Naive thymus-derived CD4-positive, alpha-beta T cell (primary cell): ENCODE measurements around the gene PDLIM3. TPM values are rescaled to one million over a fixed set of nuclear protein-coding genes. Genes with fewer than 3 reads are reported as not detected.

ENCODE experiments used
- ATAC-seq: fragments of 150-1000 bp; cut with Tn5 transposase; 2 replicates; pipeline ENCODE4 v1.10.0; 2021; ENCODE audit warnings: mild to moderate bottlenecking, moderate library complexity
- CTCF ChIA-PET: fragments of 350-600 bp; sonication (Branson Sonifier 250); formaldehyde crosslinking; loops from one replicate; lab custom pipeline; 2021; ENCODE audit warnings: antibody characterized with exemption; lab: Charles Lee
- POLR2A ChIA-PET: fragments of 350-600 bp; sonication (Branson Sonifier 250); formaldehyde crosslinking; loops from one replicate; lab custom pipeline; 2021; ENCODE audit warnings: antibody characterized with exemption, inconsistent platforms; lab: Charles Lee
- DNase-seq, 9 donors: peaks; one replicate each; pipeline versions ENCODE4 v3.0.0 to v3.0.0-alpha.2; 2020 to 2022; ENCODE audit warnings: mixed read lengths in 1 of 9
- H3K27ac ChIP-seq: one replicate; pipeline ENCODE4 v1.7.0; 2013; ENCODE audit warnings: mild to moderate bottlenecking, low read depth, low read length, moderate library complexity
- H3K27me3 ChIP-seq, 2 donors: one replicate each; pipeline ENCODE4 v1.7.0; 2013; ENCODE audit warnings: low read length in 2 of 2, mild to moderate bottlenecking in 2 of 2, moderate library complexity in 2 of 2; ENCODE audit not compliant: control insufficient read depth in 2 of 2, insufficient read depth in 2 of 2
- H3K36me3 ChIP-seq, 3 experiments: 1 replicate in 2 of 3; 2 replicates in 1 of 3; pipeline ENCODE4 v1.7.0; 2013; ENCODE audit warnings: low read length in 3 of 3, mild to moderate bottlenecking in 3 of 3, moderate library complexity in 1 of 3; ENCODE audit not compliant: insufficient read depth in 3 of 3, control insufficient read depth in 2 of 3
- H3K4me1 ChIP-seq, 2 donors: one replicate each; pipeline ENCODE4 v1.7.0; 2013; ENCODE audit warnings: low read length in 2 of 2, mild to moderate bottlenecking in 2 of 2, moderate library complexity in 1 of 2; ENCODE audit not compliant: control insufficient read depth in 2 of 2, insufficient read depth in 2 of 2
- H3K4me3 ChIP-seq: 2 replicates; pipeline ENCODE4 v1.7.0; 2013; ENCODE audit warnings: mild to moderate bottlenecking, low read length
- H3K9me3 ChIP-seq, 3 experiments: 1 replicate in 2 of 3; 2 replicates in 1 of 3; pipeline ENCODE4 v1.7.0; 2013; ENCODE audit warnings: low read length in 3 of 3; ENCODE audit not compliant: control insufficient read depth in 2 of 3
- H3K27ac Mint-ChIP-seq, 9 donors: one replicate each; pipeline ENCODE4 v1.8.0; 2020 to 2022; ENCODE audit warnings: mixed read lengths in 9 of 9, mild to moderate bottlenecking in 8 of 9, moderate library complexity in 5 of 9, inconsistent platforms in 2 of 9
- H3K27me3 Mint-ChIP-seq, 5 donors: one replicate each; pipeline ENCODE4 v1.8.0; 2021 to 2022; ENCODE audit warnings: mixed read lengths in 5 of 5, mild to moderate bottlenecking in 1 of 5
- H3K36me3 Mint-ChIP-seq, 5 donors: one replicate each; pipeline ENCODE4 v1.8.0; 2020 to 2022; ENCODE audit warnings: mixed read lengths in 5 of 5, mild to moderate bottlenecking in 3 of 5, inconsistent platforms in 1 of 5
- H3K4me1 Mint-ChIP-seq, 7 donors: one replicate each; pipeline ENCODE4 v1.8.0; 2020 to 2022; ENCODE audit warnings: mixed read lengths in 7 of 7, mild to moderate bottlenecking in 3 of 7, inconsistent platforms in 1 of 7
- H3K4me3 Mint-ChIP-seq, 10 donors: one replicate each; pipeline ENCODE4 v1.8.0; 2020 to 2022; ENCODE audit warnings: mild to moderate bottlenecking in 10 of 10, mixed read lengths in 10 of 10, moderate library complexity in 6 of 10, inconsistent platforms in 2 of 10
- H3K9me3 Mint-ChIP-seq, 11 donors: one replicate each; pipeline ENCODE4 v1.8.0; 2020 to 2022; ENCODE audit warnings: mixed read lengths in 11 of 11, mild to moderate bottlenecking in 4 of 11, inconsistent platforms in 1 of 11, moderate library complexity in 1 of 11
- intact Hi-C, 2 donors: fragments of 100-400 bp; cut with micrococcal nuclease; formaldehyde crosslinking; loops; one replicate each; pipeline ENCODE4 v1.15.1; 2023
- polyA plus RNA-seq, 2 donors: library from polyadenylated mRNA; unstranded; fragments of 300-500 nt; fragmentation: Illumina TruSeq; gene quantifications; one replicate each; pipeline ENCODE4 v1.2.3, GENCODE V29; 2021
- total RNA-seq, 6 experiments: library from RNA in 5 of 6; stranded (reverse) in 5 of 6; gene quantifications; 1 replicate in 5 of 6; 2 replicates in 1 of 6; pipeline ENCODE4 v1.2.3 and lab custom pipeline; 2021 to 2026

Gene PDLIM3
- total and polyA plus RNA-seq, 7 experiments from 2014 or later, result not detected

- Histone ChIP-seq H3K36me3 (no peaks in the 10 kb centered on the region), H3K27ac (no peak overlapping the region), H3K4me3 (no peak overlapping the region), H3K4me1 (peaks cover 0 to 2% of the 10 kb centered on the region in 2 donors), H3K9me3 (no peaks in the 10 kb centered on the region), H3K27me3 (no peaks in the 10 kb centered on the region)
- CTCF ChIA-PET, result no interaction called here
- Mint-ChIP-seq H3K27ac (no peak overlapping the region), H3K4me1 (peaks cover 4 to 17% (median 9%) of the 10 kb centered on the region in 7 donors), H3K36me3 (no peaks in the 10 kb centered on the region), H3K4me3 (no peak overlapping the region), H3K9me3 (peaks cover 0 to 2% (median 0%) of the 10 kb centered on the region in 11 donors), H3K27me3 (peaks cover 0 to 57% (median 0%) of the 10 kb centered on the region in 5 donors)
- ATAC-seq, result no peak
- POLR2A ChIA-PET, result no interaction called here
- intact Hi-C loops, result no loop called here
- no peak for DNase-seq
Measured at GRCh38 chr4:185467101-185467500, 68.2 kb downstream of the PDLIM3 start.

- H3K27me3 ChIP-seq, result no peaks in the 10 kb centered on the region
- ATAC-seq, result no peak
- peaks cover 0 to 15% (median 5%) of the 10 kb centered on the region in 7 donors for H3K4me1 Mint-ChIP-seq
- H3K4me3 Mint-ChIP-seq, result no peak overlapping the region
- POLR2A ChIA-PET, result no interaction called here
- H3K4me3 ChIP-seq, result no peak overlapping the region
- intact Hi-C loops, result no loop called here
- H3K27me3 Mint-ChIP-seq, result peaks cover 0 to 56% (median 0%) of the 10 kb centered on the region in 5 donors
- peak overlapping the region in 1 of 9 donors; percentile 9 for H3K27ac Mint-ChIP-seq
- no peaks in the 10 kb centered on the region for H3K9me3 ChIP-seq
- DNase-seq, result no peak
- no peak overlapping the region for H3K27ac ChIP-seq
- no peaks in the 10 kb centered on the region for H3K36me3 Mint-ChIP-seq
- no peaks in the 10 kb centered on the region for H3K36me3 ChIP-seq
- H3K9me3 Mint-ChIP-seq, result peaks cover 0 to 2% (median 0%) of the 10 kb centered on the region in 11 donors
- CTCF ChIA-PET, result no interaction called here
- no peaks in the 10 kb centered on the region for H3K4me1 ChIP-seq
Measured at GRCh38 chr4:185465707-185466106, 69.6 kb downstream of the PDLIM3 start.

GRCh38 chr4:185464887-185465286 is 70.4 kb downstream of the PDLIM3 start:
- H3K27ac ChIP-seq, result no peak overlapping the region
- H3K27ac Mint-ChIP-seq, result no peak overlapping the region
- no peak overlapping the region for H3K4me3 Mint-ChIP-seq
- no peaks in the 10 kb centered on the region for H3K27me3 ChIP-seq
- no peaks in the 10 kb centered on the region for H3K9me3 ChIP-seq
- H3K36me3 Mint-ChIP-seq, result peaks cover 0 to 6% (median 0%) of the 10 kb centered on the region in 5 donors
- H3K4me1 ChIP-seq, result no peaks in the 10 kb centered on the region
- H3K27me3 Mint-ChIP-seq, result peaks cover 0 to 58% (median 4%) of the 10 kb centered on the region in 5 donors
- H3K4me1 Mint-ChIP-seq, result peaks cover 0 to 7% (median 0%) of the 10 kb centered on the region in 7 donors
- ATAC-seq (no peak), DNase-seq (no peak)
- intact Hi-C loops, result no loop called here
- ChIA-PET POLR2A (no interaction called here), CTCF (no interaction called here)
- H3K36me3 ChIP-seq, result no peaks in the 10 kb centered on the region
- H3K9me3 Mint-ChIP-seq, result peaks cover 0 to 2% (median 0%) of the 10 kb centered on the region in 11 donors
- H3K4me3 ChIP-seq, result no peak overlapping the region

GRCh38 chr4:185464183-185464582 is 71.1 kb downstream of the PDLIM3 start:
- Mint-ChIP-seq H3K4me3 (no peak overlapping the region), H3K9me3 (peaks cover 0 to 4% (median 0%) of the 10 kb centered on the region in 11 donors), H3K27me3 (peaks cover 0 to 58% (median 5%) of the 10 kb centered on the region in 5 donors), H3K36me3 (peaks cover 0 to 8% (median 0%) of the 10 kb centered on the region in 5 donors), H3K27ac (no peak overlapping the region), H3K4me1 (no peaks in the 10 kb centered on the region)
- ATAC-seq (no peak), DNase-seq (no peak)
- Histone ChIP-seq H3K27me3 (no peaks in the 10 kb centered on the region), H3K36me3 (no peaks in the 10 kb centered on the region), H3K4me1 (no peaks in the 10 kb centered on the region), H3K4me3 (no peak overlapping the region), H3K9me3 (no peaks in the 10 kb centered on the region), H3K27ac (no peak overlapping the region)
- intact Hi-C loops, result no loop called here
- ChIA-PET POLR2A (no interaction called here), CTCF (no interaction called here)

- Mint-ChIP-seq H3K9me3 (peaks cover 0 to 4% (median 0%) of the 10 kb centered on the region in 11 donors), H3K27ac (no peak overlapping the region), H3K36me3 (peaks cover 0 to 8% (median 0%) of the 10 kb centered on the region in 5 donors), H3K4me1 (no peaks in the 10 kb centered on the region), H3K27me3 (peaks cover 2 to 58% (median 5%) of the 10 kb centered on the region in 5 donors), H3K4me3 (no peak overlapping the region)
- Histone ChIP-seq H3K9me3 (no peaks in the 10 kb centered on the region), H3K4me3 (no peak overlapping the region), H3K36me3 (no peaks in the 10 kb centered on the region), H3K27ac (no peak overlapping the region), H3K27me3 (no peaks in the 10 kb centered on the region), H3K4me1 (no peaks in the 10 kb centered on the region)
- DNase-seq (no peak), ATAC-seq (no peak)
- intact Hi-C loops, result no loop called here
- CTCF ChIA-PET, result no interaction called here
- POLR2A ChIA-PET, result no interaction called here
Measured at GRCh38 chr4:185463541-185463940, 71.8 kb downstream of the PDLIM3 start.

GRCh38 chr4:185461565-185461964 is 73.7 kb downstream of the PDLIM3 start:
- no peak for ATAC-seq
- Histone ChIP-seq H3K27me3 (no peaks in the 10 kb centered on the region), H3K4me1 (no peaks in the 10 kb centered on the region), H3K36me3 (no peaks in the 10 kb centered on the region), H3K27ac (no peak overlapping the region), H3K4me3 (no peak overlapping the region), H3K9me3 (no peaks in the 10 kb centered on the region)
- Mint-ChIP-seq H3K4me3 (no peak overlapping the region), H3K27me3 (peaks cover 4 to 51% (median 6%) of the 10 kb centered on the region in 5 donors), H3K27ac (no peak overlapping the region), H3K4me1 (no peaks in the 10 kb centered on the region), H3K9me3 (peaks cover 0 to 4% (median 0%) of the 10 kb centered on the region in 11 donors), H3K36me3 (peaks cover 0 to 10% (median 0%) of the 10 kb centered on the region in 5 donors)
- intact Hi-C loops, result no loop called here
- DNase-seq, result no peak
- ChIA-PET CTCF (no interaction called here), POLR2A (no interaction called here)

GRCh38 chr4:185457136-185457535 is 78.2 kb downstream of the PDLIM3 start:
- no peaks in the 10 kb centered on the region for H3K9me3 ChIP-seq
- ChIA-PET CTCF (no interaction called here), POLR2A (no interaction called here)
- H3K9me3 Mint-ChIP-seq, result peaks cover 0 to 3% (median 0%) of the 10 kb centered on the region in 11 donors
- H3K27me3 Mint-ChIP-seq, result peaks cover 4 to 35% (median 6%) of the 10 kb centered on the region in 5 donors
- H3K4me3 ChIP-seq, result no peak overlapping the region
- peaks cover 0 to 10% (median 0%) of the 10 kb centered on the region in 5 donors for H3K36me3 Mint-ChIP-seq
- no peaks in the 10 kb centered on the region for H3K4me1 Mint-ChIP-seq
- no peaks in the 10 kb centered on the region for H3K36me3 ChIP-seq
- no peak overlapping the region for H3K4me3 Mint-ChIP-seq
- intact Hi-C loops, result no loop called here
- no peaks in the 10 kb centered on the region for H3K4me1 ChIP-seq
- no peaks in the 10 kb centered on the region for H3K27me3 ChIP-seq
- no peak overlapping the region for H3K27ac ChIP-seq
- ATAC-seq (no peak), DNase-seq (no peak)
- H3K27ac Mint-ChIP-seq, result no peak overlapping the region
